ENCODE results near the gene DGKQ. TPM values are rescaled to one million over a fixed set of nuclear protein-coding genes. Genes with fewer than 3 reads are reported as not detected.

DGKQ gene
- polyA plus RNA-seq, 2 of the 4 experiments (the other 2 are of a cell fraction) = 2.7 to 7.8 TPM

DNA sequence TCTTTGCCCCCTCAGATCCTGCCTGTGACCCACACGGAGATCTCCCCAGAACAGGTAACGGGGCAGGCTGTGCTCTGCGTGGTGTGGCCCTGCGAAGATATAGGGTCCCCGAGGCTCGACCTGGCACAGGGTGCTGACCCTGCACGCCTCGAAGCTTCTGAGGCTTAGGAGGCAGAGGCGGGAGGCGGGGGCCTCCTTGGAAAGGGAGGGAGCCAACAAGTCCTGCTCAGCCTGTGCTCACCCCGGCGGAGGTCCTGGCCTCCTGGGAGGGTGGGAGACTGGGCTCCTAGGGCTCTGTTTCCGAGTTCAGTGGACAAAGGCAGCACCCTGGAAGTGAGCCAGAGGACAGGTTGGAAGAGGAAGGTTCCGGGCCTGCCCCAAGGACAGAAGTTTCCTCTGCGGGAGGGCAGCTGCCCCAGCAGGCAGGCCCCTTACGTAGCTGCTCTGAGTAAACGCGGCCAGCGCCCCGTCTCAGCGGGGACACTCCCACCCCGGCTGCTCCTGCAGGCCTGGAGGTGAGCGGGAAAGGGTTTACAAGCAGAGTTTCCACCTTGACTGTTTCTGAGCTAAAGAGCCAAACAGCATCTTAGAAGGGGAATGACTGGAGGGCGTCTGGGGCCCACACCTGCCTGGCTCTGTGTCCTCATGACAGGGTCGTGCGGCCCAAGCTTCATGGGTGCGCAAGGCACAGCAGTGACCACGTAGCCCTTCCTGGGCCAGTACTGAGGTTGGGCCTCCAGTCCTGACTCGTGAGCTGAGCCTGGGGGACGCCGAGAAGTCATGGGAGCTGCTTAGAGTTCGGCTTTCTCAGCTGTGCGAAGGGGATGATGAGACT, 25.1 kb downstream of the DGKQ start:
- ChIA-PET CTCF (interaction anchor here (0.6 to 1.6 kb wide), 3 partner anchors 8 to 16 kb away, joined by 3 to 5 read pairs (median 4); partner anchors contain the start of genes GAK and TMEM175), POLR2A (no interaction called here)
- WGBS (ENCODE audit: missing lambda C conversion rate) = 86% methylated on average over 19 of the region's 33 CpGs
- TF ChIP-seq MAZ (IDR thresholded peaks at IDR 0.05; ENCODE audit: borderline replicate concordance, low read depth, low read length) = no peak
- no peak for TF ChIP-seq USF2 (IDR thresholded peaks at IDR 0.05)
- TF ChIP-seq, protein P1, sequence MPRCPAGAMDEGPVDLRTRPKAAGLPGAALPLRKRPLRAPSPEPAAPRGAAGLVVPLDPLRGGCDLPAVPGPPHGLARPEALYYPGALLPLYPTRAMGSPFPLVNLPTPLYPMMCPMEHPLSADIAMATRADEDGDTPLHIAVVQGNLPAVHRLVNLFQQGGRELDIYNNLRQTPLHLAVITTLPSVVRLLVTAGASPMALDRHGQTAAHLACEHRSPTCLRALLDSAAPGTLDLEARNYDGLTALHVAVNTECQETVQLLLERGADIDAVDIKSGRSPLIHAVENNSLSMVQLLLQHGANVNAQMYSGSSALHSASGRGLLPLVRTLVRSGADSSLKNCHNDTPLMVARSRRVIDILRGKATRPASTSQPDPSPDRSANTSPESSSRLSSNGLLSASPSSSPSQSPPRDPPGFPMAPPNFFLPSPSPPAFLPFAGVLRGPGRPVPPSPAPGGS (IDR thresholded peaks at IDR 0.05) = no peak
- no peak for TF ChIP-seq MYC (IDR thresholded peaks at IDR 0.05; ENCODE audit: borderline replicate concordance, low read length)
- TF ChIP-seq SMC3 (IDR thresholded peaks at IDR 0.05) = no peak
- TF ChIP-seq, protein P2, sequence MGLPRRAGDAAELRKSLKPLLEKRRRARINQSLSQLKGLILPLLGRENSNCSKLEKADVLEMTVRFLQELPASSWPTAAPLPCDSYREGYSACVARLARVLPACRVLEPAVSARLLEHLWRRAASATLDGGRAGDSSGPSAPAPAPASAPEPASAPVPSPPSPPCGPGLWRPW (IDR thresholded peaks at IDR 0.05) = no peak
- TF ChIP-seq KDM5A (IDR thresholded peaks at IDR 0.05) = no peak
- TF ChIP-seq HDAC2 (IDR thresholded peaks at IDR 0.05) = no peak
- TF ChIP-seq, protein P3, sequence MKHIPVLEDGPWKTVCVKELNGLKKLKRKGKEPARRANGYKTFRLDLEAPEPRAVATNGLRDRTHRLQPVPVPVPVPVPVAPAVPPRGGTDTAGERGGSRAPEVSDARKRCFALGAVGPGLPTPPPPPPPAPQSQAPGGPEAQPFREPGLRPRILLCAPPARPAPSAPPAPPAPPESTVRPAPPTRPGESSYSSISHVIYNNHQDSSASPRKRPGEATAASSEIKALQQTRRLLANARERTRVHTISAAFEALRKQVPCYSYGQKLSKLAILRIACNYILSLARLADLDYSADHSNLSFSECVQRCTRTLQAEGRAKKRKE (CRISPR knock-in tag; IDR thresholded peaks at IDR 0.05; ENCODE audit: low read depth) = no peak
- TF ChIP-seq FOSL2 (IDR thresholded peaks at IDR 0.05) = no peak
- no peak for TF ChIP-seq FOSL2 (CRISPR knock-in tag; IDR thresholded peaks at IDR 0.05)
- TF ChIP-seq ZFP36 (IDR thresholded peaks at IDR 0.05; ENCODE audit: borderline replicate concordance, partially characterized antibody) = no peak
- no peak for TF ChIP-seq RAD21 (conservative IDR thresholded peaks at IDR 0.05 in 1 of 2, IDR thresholded peaks at IDR 0.05 in 1 of 2)
- TF ChIP-seq RNF2 (IDR thresholded peaks at IDR 0.05; ENCODE audit: borderline replicate concordance, low read depth) = no peak
- no peak overlapping the region for H3K4me3 ChIP-seq
- no peak for ATAC-seq
- H3K9me3 ChIP-seq = no peaks in the 10 kb centered on the region
- FAIRE-seq = no peak
- no peak for DNase-seq (ENCODE audit: low read depth in 1 of 2, low spot score in 1 of 2)
- no peak overlapping the region for H3K4me2 ChIP-seq
- H3K4me1 ChIP-seq = no peaks in the 10 kb centered on the region
- H3K27ac ChIP-seq = no peak overlapping the region

DNA sequence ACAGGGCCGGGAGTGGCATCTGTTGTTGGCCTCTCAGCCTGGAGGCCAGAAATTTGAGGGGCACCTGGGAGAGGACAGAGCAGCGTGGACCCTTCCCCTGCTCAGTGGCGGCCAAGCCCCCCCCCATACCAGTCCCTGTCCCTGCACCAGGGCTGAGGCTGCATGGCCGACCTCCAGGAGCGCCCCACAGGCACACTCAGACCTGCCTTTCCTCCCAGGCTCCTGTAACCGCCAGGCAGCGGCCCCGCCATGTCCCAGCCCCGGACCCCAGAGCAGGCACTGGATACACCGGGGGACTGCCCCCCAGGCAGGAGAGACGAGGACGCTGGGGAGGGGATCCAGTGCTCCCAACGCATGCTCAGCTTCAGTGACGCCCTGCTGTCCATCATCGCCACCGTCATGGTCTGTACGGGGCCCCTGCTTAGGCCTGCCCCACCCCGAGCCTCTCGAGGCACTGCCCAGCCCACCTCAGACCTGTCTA, 25.8 kb downstream of the DGKQ start:
- Histone ChIP-seq H3K4me3 (no peak overlapping the region), H3K4me1 (no peaks in the 10 kb centered on the region), H3K27ac (no peak overlapping the region), H3K9me3 (no peaks in the 10 kb centered on the region), H3K4me2 (no peak overlapping the region)
- TF ChIP-seq HMGXB4 (CRISPR knock-in tag; IDR thresholded peaks at IDR 0.05; ENCODE audit: borderline replicate concordance) (no peak), TP53 (CRISPR knock-in tag; IDR thresholded peaks at IDR 0.05) (no peak), MAX (IDR thresholded peaks at IDR 0.05) (no peak), ZC3H11A (IDR thresholded peaks at IDR 0.05) (no peak), CHD2 (IDR thresholded peaks at IDR 0.05; ENCODE audit: low read length, partially characterized antibody) (no peak), CHD4 (IDR thresholded peaks at IDR 0.05; ENCODE audit: borderline replicate concordance) (no peak), CBX8 (IDR thresholded peaks at IDR 0.05) (no peak), EHMT2 (IDR thresholded peaks at IDR 0.05; ENCODE audit: low read depth) (no peak), ZSCAN20 (CRISPR knock-in tag; IDR thresholded peaks at IDR 0.05) (no peak)
- TF ChIP-seq, protein P3 (CRISPR knock-in tag; IDR thresholded peaks at IDR 0.05; ENCODE audit: low read depth) = no peak
- CTCF ChIA-PET = interaction anchor here (1.6 kb wide), 1 partner anchor 9 kb away, joined by 4 read pairs; no protein-coding TSS in a partner anchor
- no peak for DNase-seq (ENCODE audit: low read depth in 1 of 2, low spot score in 1 of 2)
- FAIRE-seq = no peak
- POLR2A ChIA-PET = no interaction called here
- ATAC-seq = no peak
- 75% methylated on average over 13 of the region's 19 CpGs for WGBS (ENCODE audit: missing lambda C conversion rate)

Measured in A549 (cell line).